Transverse colon (tissue), 4 donors: Measurements from ENCODE around the gene PSEN2. TPM values are rescaled to one million over a fixed set of nuclear protein-coding genes. Genes with fewer than 3 reads are reported as not detected.

Experiments used
- DNase-seq: peaks from one replicate; pipeline ENCODE4 v3.0.0-alpha.2; 2019
- H3K27ac ChIP-seq, 4 donors: fragments of 200-600 bp; sonication (generic); 2 replicates each; pipeline ENCODE4 v1.5.1; 2016 to 2018; ENCODE audit warnings: inconsistent platforms in 4 of 4
- H3K27me3 ChIP-seq: fragments of 200-600 bp; sonication (generic); 2 replicates; pipeline ENCODE4 v1.5.1; 2017; ENCODE audit warnings: inconsistent platforms
- H3K36me3 ChIP-seq, 4 donors: fragments of 200-600 bp; sonication (generic); 2 replicates each; pipeline ENCODE4 v1.5.1; 2017 to 2019; ENCODE audit warnings: inconsistent platforms in 4 of 4
- H3K4me1 ChIP-seq, 4 donors: fragments of 200-600 bp; sonication (generic); 2 replicates each; pipeline ENCODE4 v1.5.1; 2017 to 2020; ENCODE audit warnings: inconsistent platforms in 4 of 4
- H3K4me3 ChIP-seq, 4 donors: fragments of 200-600 bp; sonication (generic); 1 replicate in 1 of 4; 2 replicates in 3 of 4; pipeline versions ENCODE4 v1.5.1 to v1.6.1; 2017 to 2019; ENCODE audit warnings: inconsistent platforms in 4 of 4
- H3K9me3 ChIP-seq, 2 donors: fragments of 200-600 bp; sonication (generic); 2 replicates each; pipeline ENCODE4 v1.5.1; 2017 to 2019; ENCODE audit warnings: inconsistent platforms in 2 of 2
- CTCF ChIP-seq, 5 experiments: fragments of 200-600 bp in 3 of 5; fragments of 450-650 bp in 2 of 5; sonication (generic) in 3 of 5; IDR thresholded peaks; 1 replicate in 2 of 5; 2 replicates in 3 of 5; pipeline ENCODE4 v1.5.1; 2016 to 2017; ENCODE audit warnings: antibody characterized with exemption in 5 of 5, inconsistent platforms in 3 of 5, mild to moderate bottlenecking in 2 of 5, moderate library complexity in 1 of 5
- EP300 ChIP-seq: sonication (generic); formaldehyde crosslinking; IDR thresholded peaks from one replicate; pipeline ENCODE4 v1.6.1; 2017; ENCODE audit warnings: antibody characterized with exemption, low read depth
- POLR2A ChIP-seq: fragments of 450-650 bp; IDR thresholded peaks from one replicate; pipeline ENCODE4 v1.6.1; 2016; ENCODE audit warnings: antibody characterized with exemption, mild to moderate bottlenecking, moderate library complexity
- POLR2AphosphoS5 ChIP-seq, 3 donors: sonication (generic); formaldehyde crosslinking; IDR thresholded peaks; one replicate each; pipeline ENCODE4 v1.6.1; 2016; ENCODE audit warnings: antibody characterized with exemption in 3 of 3
- WGBS, 2 donors: methylation state at CpG; one replicate each; pipeline ENCODE4 v1.1.5; 2018; ENCODE audit warnings: low coverage in 1 of 2; 5-methylcytosine and 5-hydroxymethylcytosine counted together
- in situ Hi-C, 4 donors: fragments of 200-750 bp; cut with MboI; loops; one replicate each; pipeline versions ENCODE4 v1.15.0 to v1.15.1; 2017; ENCODE audit warnings: low sequenced_read_pairs in 3 of 4, low pct_ligation_motif_present in 1 of 4, low pct_unique_long_range_greater_than_20kb in 1 of 4
- intact Hi-C: fragments of 100-400 bp; cut with DNase I; formaldehyde crosslinking; loops from one replicate; pipeline ENCODE4 v1.15.1; 2023; ENCODE audit warnings: low total_unique reads
- total RNA-seq, 4 donors: library from RNA; depleted of rRNA; stranded (reverse); fragments of >200 nt; gene quantifications; one replicate each; pipeline ENCODE4 v1.1.0, GENCODE V29; 2016

The PSEN2 gene
- total RNA-seq, 4 donors from 2014 or later = 24.6 to 47.5 (median 35.6) TPM

- Histone ChIP-seq H3K27me3 (no peaks in the 10 kb centered on the region), H3K9me3 (no peaks in the 10 kb centered on the region), H3K4me3 (peak overlapping the region in 2 of 4 donors; percentile 85 to 90), H3K4me1 (peaks cover 6 to 28% (median 16%) of the 10 kb centered on the region in 4 donors), H3K27ac (peak overlapping the region in 1 of 4 donors; percentile 90), H3K36me3 (no peaks in the 10 kb centered on the region)
- no peak for DNase-seq
- in situ Hi-C loops (no loop called here), intact Hi-C loops (no loop called here)
- TF ChIP-seq EP300 = no peak
- TF ChIP-seq POLR2AphosphoS5 (IDR thresholded peaks at IDR 0.05) = no peak
- TF ChIP-seq POLR2A = no peak
- no peak for TF ChIP-seq CTCF (IDR thresholded peaks at IDR 0.05)
- 87 to 97% methylated on average over 4 to 13 of the region's 14 CpGs for WGBS, 2 donors
Observed at GRCh38 chr1:226871636-226872327, 1.4 kb downstream of the PSEN2 start.

GRCh38 chr1:226872437-226872836 lies 2.0 kb downstream of the PSEN2 start:
- Histone ChIP-seq H3K36me3 (no peaks in the 10 kb centered on the region), H3K9me3 (no peaks in the 10 kb centered on the region), H3K4me3 (no peak overlapping the region), H3K27ac (no peak overlapping the region), H3K27me3 (no peaks in the 10 kb centered on the region), H3K4me1 (peaks cover 6 to 28% (median 16%) of the 10 kb centered on the region in 4 donors)
- in situ Hi-C loops = no loop called here
- 53 to 74% methylated on average over 4 to 7 of the region's 7 CpGs for WGBS, 2 donors
- no peak for DNase-seq
- intact Hi-C loops = no loop called here
- TF ChIP-seq POLR2AphosphoS5 (IDR thresholded peaks at IDR 0.05) (no peak), POLR2A (no peak), CTCF (IDR thresholded peaks at IDR 0.05) (no peak), EP300 (no peak)

DNA sequence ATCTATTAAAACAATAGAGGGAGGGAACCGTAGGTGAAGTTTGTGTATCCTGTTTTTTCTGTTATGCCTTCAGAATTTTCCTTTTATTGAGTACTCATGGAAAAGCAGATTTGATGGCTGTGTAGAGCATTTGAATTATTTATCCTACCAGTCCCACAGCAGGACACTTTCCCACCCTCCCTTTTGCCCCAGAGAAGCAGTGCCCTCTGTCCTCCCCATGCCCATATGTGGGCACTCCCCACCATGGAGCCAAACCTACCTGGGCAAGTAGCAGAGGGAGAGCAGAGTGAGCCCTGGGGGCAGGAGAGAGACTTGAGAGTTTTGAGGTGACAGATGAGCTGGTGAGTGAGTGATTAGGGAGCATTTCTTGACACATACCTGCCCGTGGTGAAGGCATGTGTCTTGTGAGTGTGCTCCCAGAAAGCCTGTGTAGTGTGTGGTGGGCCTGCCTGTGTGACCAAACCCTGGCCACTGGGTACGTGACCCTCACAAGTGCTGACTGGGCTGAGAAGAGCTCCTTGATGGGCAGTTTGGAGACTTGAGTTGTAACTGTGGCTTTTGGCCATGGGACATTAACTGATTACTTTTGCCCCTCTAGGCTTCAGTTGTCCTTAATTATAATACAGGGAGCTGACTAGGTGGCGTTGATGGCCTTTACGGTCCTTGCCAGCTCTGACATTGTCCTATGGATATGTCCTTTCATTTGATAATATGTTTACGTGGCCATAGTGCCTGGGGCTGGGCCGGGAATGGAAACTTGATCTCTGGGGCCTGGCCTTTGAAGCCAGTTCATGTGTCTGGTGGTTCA lies 3.6 kb downstream of the PSEN2 start:
- intact Hi-C loops = no loop called here

More for the DNA sequence above, 3.6 kb downstream of the PSEN2 start:
- DNase-seq = no peak
- Histone ChIP-seq H3K9me3 (no peaks in the 10 kb centered on the region), H3K36me3 (no peaks in the 10 kb centered on the region), H3K4me1 (peaks cover 6 to 28% (median 16%) of the 10 kb centered on the region in 4 donors), H3K4me3 (no peak overlapping the region), H3K27ac (no peak overlapping the region), H3K27me3 (no peaks in the 10 kb centered on the region)
- TF ChIP-seq POLR2A = no peak
- no peak for TF ChIP-seq POLR2AphosphoS5 (IDR thresholded peaks at IDR 0.05)
- no peak for TF ChIP-seq CTCF (IDR thresholded peaks at IDR 0.05)
- TF ChIP-seq EP300 = no peak
- in situ Hi-C loops = no loop called here
- WGBS, 2 donors = 77 to 78% methylated on average over 4 to 7 of the region's 7 CpGs
